Measurements from ENCODE around the gene SHMT2. TPM values are rescaled to one million over a fixed set of nuclear protein-coding genes. Genes with fewer than 3 reads are reported as not detected.
A peak's percentile ranks its signal among the peaks of the same experiment; 100 is the strongest.
"Not testable (repeated sequence)": the region's sequence is repeated elsewhere in the genome, so short reads cannot be mapped to it uniquely, and the experiment has no call there.

The SHMT2 gene
- total and polyA plus RNA-seq, 5 donors from 2014 or later: 108 to 300 (median 219) TPM

- Histone ChIP-seq H3K27ac (ENCODE audit: insufficient read depth, low read length, poor library complexity, severe bottlenecking) (no peak overlapping the region), H3K36me3 (ENCODE audit: control insufficient read depth, insufficient read depth, low read length) (peaks cover 57% of the 10 kb centered on the region), H3K9me3 (ENCODE audit: control insufficient read depth in 2 of 2, low read length in 2 of 2) (no peaks in the 10 kb centered on the region), H3K4me1 (ENCODE audit: control insufficient read depth, insufficient read depth, low read length, poor library complexity, severe bottlenecking) (no peaks in the 10 kb centered on the region), H3K27me3 (ENCODE audit: control insufficient read depth, insufficient read depth, low read length) (no peaks in the 10 kb centered on the region), H3K4me3 (ENCODE audit: low read depth, low read length) (no peak overlapping the region)
- Mint-ChIP-seq H3K27me3 (no peaks in the 10 kb centered on the region), H3K27ac (peak overlapping the region in 1 of 3 donors; percentile 29), H3K4me1 (peaks cover 0 to 7% (median 4%) of the 10 kb centered on the region in 4 donors), H3K9me3 (peaks cover 0 to 1% (median 0%) of the 10 kb centered on the region in 7 donors), H3K36me3 (peaks cover 38% of the 10 kb centered on the region), H3K4me3 (no peak overlapping the region)
- ATAC-seq (ENCODE audit: low read depth in 2 of 2) (no peak), DNase-seq (no peak)
These were observed 33.6 kb downstream of the SHMT2 start for GRCh38 chr12:57263096-57263495.

GRCh38 chr12:57266681-57267080 lies 37.2 kb downstream of the SHMT2 start:
- peaks cover 0 to 10% (median 6%) of the 10 kb centered on the region in 4 donors for H3K4me1 Mint-ChIP-seq
- H3K36me3 Mint-ChIP-seq: peaks cover 51% of the 10 kb centered on the region
- Histone ChIP-seq H3K27me3 (ENCODE audit: control insufficient read depth, insufficient read depth, low read length) (no peaks in the 10 kb centered on the region), H3K9me3 (ENCODE audit: control insufficient read depth in 2 of 2, low read length in 2 of 2) (no peaks in the 10 kb centered on the region), H3K36me3 (ENCODE audit: control insufficient read depth, insufficient read depth, low read length) (peaks cover 57% of the 10 kb centered on the region), H3K27ac (ENCODE audit: insufficient read depth, low read length, poor library complexity, severe bottlenecking) (peak overlapping the region; percentile 8), H3K4me3 (ENCODE audit: low read depth, low read length) (no peak overlapping the region), H3K4me1 (ENCODE audit: control insufficient read depth, insufficient read depth, low read length, poor library complexity, severe bottlenecking) (no peaks in the 10 kb centered on the region)
- no peak for ATAC-seq (ENCODE audit: low read depth in 2 of 2)
- DNase-seq: no peak
- peaks cover 0 to 2% (median 0%) of the 10 kb centered on the region in 7 donors for H3K9me3 Mint-ChIP-seq
- H3K4me3 Mint-ChIP-seq: no peak overlapping the region
- peak overlapping the region in 2 of 3 donors; percentile 48 to 76 for H3K27ac Mint-ChIP-seq
- no peaks in the 10 kb centered on the region for H3K27me3 Mint-ChIP-seq

- Histone ChIP-seq H3K27ac (ENCODE audit: insufficient read depth, low read length, poor library complexity, severe bottlenecking) (no peak overlapping the region), H3K4me1 (ENCODE audit: control insufficient read depth, insufficient read depth, low read length, poor library complexity, severe bottlenecking) (no peaks in the 10 kb centered on the region), H3K36me3 (ENCODE audit: control insufficient read depth, insufficient read depth, low read length) (peaks cover 69% of the 10 kb centered on the region), H3K4me3 (ENCODE audit: low read depth, low read length) (no peak overlapping the region), H3K27me3 (ENCODE audit: control insufficient read depth, insufficient read depth, low read length) (no peaks in the 10 kb centered on the region), H3K9me3 (ENCODE audit: control insufficient read depth in 2 of 2, low read length in 2 of 2) (no peaks in the 10 kb centered on the region)
- Mint-ChIP-seq H3K27ac (peak overlapping the region in 2 of 3 donors; percentile 34 to 65), H3K9me3 (peaks cover 0 to 2% (median 0%) of the 10 kb centered on the region in 7 donors), H3K36me3 (peaks cover 49% of the 10 kb centered on the region), H3K4me1 (peaks cover 0 to 10% (median 5%) of the 10 kb centered on the region in 4 donors), H3K4me3 (no peak overlapping the region), H3K27me3 (no peaks in the 10 kb centered on the region)
- no peak for ATAC-seq (ENCODE audit: low read depth in 2 of 2)
- DNase-seq: no peak
These were observed 38.8 kb downstream of the SHMT2 start for GRCh38 chr12:57268264-57268663.

- Mint-ChIP-seq H3K4me3 (no peak overlapping the region), H3K27ac (peak overlapping the region in 2 of 3 donors; percentile 59 to 90), H3K36me3 (peaks cover 62% of the 10 kb centered on the region), H3K27me3 (no peaks in the 10 kb centered on the region), H3K9me3 (peaks cover 0 to 2% (median 0%) of the 10 kb centered on the region in 7 donors), H3K4me1 (peaks cover 0 to 9% (median 0%) of the 10 kb centered on the region in 4 donors)
- Histone ChIP-seq H3K4me3 (ENCODE audit: low read depth, low read length) (no peak overlapping the region), H3K9me3 (ENCODE audit: control insufficient read depth in 2 of 2, low read length in 2 of 2) (no peaks in the 10 kb centered on the region), H3K27me3 (ENCODE audit: control insufficient read depth, insufficient read depth, low read length) (no peaks in the 10 kb centered on the region), H3K27ac (ENCODE audit: insufficient read depth, low read length, poor library complexity, severe bottlenecking) (no peak overlapping the region), H3K4me1 (ENCODE audit: control insufficient read depth, insufficient read depth, low read length, poor library complexity, severe bottlenecking) (no peaks in the 10 kb centered on the region), H3K36me3 (ENCODE audit: control insufficient read depth, insufficient read depth, low read length) (peaks cover 70% of the 10 kb centered on the region)
- ATAC-seq (ENCODE audit: low read depth in 2 of 2) (no peak), DNase-seq (no peak)
These were observed 41.5 kb downstream of the SHMT2 start for GRCh38 chr12:57270966-57271470.

- H3K27ac ChIP-seq (ENCODE audit: insufficient read depth, low read length, poor library complexity, severe bottlenecking): no peak overlapping the region
- Mint-ChIP-seq H3K27ac (peak overlapping the region in 2 of 3 donors; percentile 20 to 56), H3K4me1 (peaks cover 0 to 9% (median 0%) of the 10 kb centered on the region in 4 donors), H3K9me3 (peaks cover 0 to 2% (median 0%) of the 10 kb centered on the region in 7 donors), H3K27me3 (no peaks in the 10 kb centered on the region), H3K36me3 (peaks cover 66% of the 10 kb centered on the region), H3K4me3 (no peak overlapping the region)
- no peak overlapping the region for H3K4me3 ChIP-seq (ENCODE audit: low read depth, low read length)
- ATAC-seq (ENCODE audit: low read depth in 2 of 2) (no peak), DNase-seq (no peak)
- H3K27me3 ChIP-seq (ENCODE audit: control insufficient read depth, insufficient read depth, low read length): no peaks in the 10 kb centered on the region
- H3K36me3 ChIP-seq (ENCODE audit: control insufficient read depth, insufficient read depth, low read length): peaks cover 71% of the 10 kb centered on the region
- H3K4me1 ChIP-seq (ENCODE audit: control insufficient read depth, insufficient read depth, low read length, poor library complexity, severe bottlenecking): no peaks in the 10 kb centered on the region
- no peaks in the 10 kb centered on the region for H3K9me3 ChIP-seq (ENCODE audit: control insufficient read depth in 2 of 2, low read length in 2 of 2)
These were observed 43.0 kb downstream of the SHMT2 start for GRCh38 chr12:57272337-57273151.

GRCh38 chr12:57273516-57273915 lies 44.0 kb downstream of the SHMT2 start:
- Histone ChIP-seq H3K27me3 (ENCODE audit: control insufficient read depth, insufficient read depth, low read length) (no peaks in the 10 kb centered on the region), H3K9me3 (ENCODE audit: control insufficient read depth in 2 of 2, low read length in 2 of 2) (no peaks in the 10 kb centered on the region), H3K27ac (ENCODE audit: insufficient read depth, low read length, poor library complexity, severe bottlenecking) (no peak overlapping the region), H3K4me3 (ENCODE audit: low read depth, low read length) (no peak overlapping the region), H3K36me3 (ENCODE audit: control insufficient read depth, insufficient read depth, low read length) (peaks cover 71% of the 10 kb centered on the region), H3K4me1 (ENCODE audit: control insufficient read depth, insufficient read depth, low read length, poor library complexity, severe bottlenecking) (no peaks in the 10 kb centered on the region)
- no peaks in the 10 kb centered on the region for H3K27me3 Mint-ChIP-seq
- H3K9me3 Mint-ChIP-seq: peaks cover 0 to 2% (median 0%) of the 10 kb centered on the region in 7 donors
- DNase-seq: no peak
- H3K27ac Mint-ChIP-seq: no peak overlapping the region
- H3K4me3 Mint-ChIP-seq: no peak overlapping the region
- ATAC-seq (ENCODE audit: low read depth in 2 of 2): no peak
- peaks cover 68% of the 10 kb centered on the region for H3K36me3 Mint-ChIP-seq
- H3K4me1 Mint-ChIP-seq: peaks cover 0 to 9% (median 2%) of the 10 kb centered on the region in 4 donors

GRCh38 chr12:57276233-57276632 lies 46.7 kb downstream of the SHMT2 start:
- H3K36me3 Mint-ChIP-seq: peaks cover 60% of the 10 kb centered on the region
- H3K27ac ChIP-seq (ENCODE audit: insufficient read depth, low read length, poor library complexity, severe bottlenecking); H3K4me3 Mint-ChIP-seq; DNase-seq; H3K4me3 ChIP-seq (ENCODE audit: low read depth, low read length); H3K27me3 Mint-ChIP-seq; H3K27me3 ChIP-seq (ENCODE audit: control insufficient read depth, insufficient read depth, low read length); H3K27ac Mint-ChIP-seq; H3K9me3 ChIP-seq (ENCODE audit: control insufficient read depth in 2 of 2, low read length in 2 of 2); ATAC-seq (ENCODE audit: low read depth in 2 of 2); H3K9me3 Mint-ChIP-seq: not testable (repeated sequence)
- peaks cover 63% of the 10 kb centered on the region for H3K36me3 ChIP-seq (ENCODE audit: control insufficient read depth, insufficient read depth, low read length)
- H3K4me1 Mint-ChIP-seq: peaks cover 9 to 23% (median 21%) of the 10 kb centered on the region in 4 donors
- H3K4me1 ChIP-seq (ENCODE audit: control insufficient read depth, insufficient read depth, low read length, poor library complexity, severe bottlenecking): peaks cover 13% of the 10 kb centered on the region

All from CD4-positive, CD25-positive, alpha-beta regulatory T cell (primary cell).